ENCODE measurements around the gene SH3BP4.

Gene SH3BP4

DNA sequence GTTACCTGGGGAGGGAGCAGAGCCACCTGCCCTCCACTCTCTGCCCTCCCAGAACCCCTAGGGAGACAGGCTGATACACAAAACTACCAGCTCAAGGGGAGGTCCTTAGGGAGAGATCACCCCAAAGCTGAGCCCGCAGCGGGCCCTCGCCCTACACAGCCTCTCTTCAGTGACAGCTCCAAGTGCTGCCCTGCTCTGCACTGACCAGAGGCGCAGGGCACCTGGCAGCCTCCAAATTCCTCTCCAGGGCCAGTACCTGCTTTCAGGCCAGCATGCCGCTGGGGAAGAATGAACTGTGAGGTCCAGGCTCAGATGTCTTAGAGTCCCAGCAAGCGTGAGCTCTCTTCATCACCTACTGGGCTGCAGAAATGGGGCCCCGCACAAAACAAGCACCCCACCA lies 11.3 kb upstream of the SH3BP4 start:
- no peak for DNase-seq (ENCODE audit: low read depth in 3 of 3)

DNA sequence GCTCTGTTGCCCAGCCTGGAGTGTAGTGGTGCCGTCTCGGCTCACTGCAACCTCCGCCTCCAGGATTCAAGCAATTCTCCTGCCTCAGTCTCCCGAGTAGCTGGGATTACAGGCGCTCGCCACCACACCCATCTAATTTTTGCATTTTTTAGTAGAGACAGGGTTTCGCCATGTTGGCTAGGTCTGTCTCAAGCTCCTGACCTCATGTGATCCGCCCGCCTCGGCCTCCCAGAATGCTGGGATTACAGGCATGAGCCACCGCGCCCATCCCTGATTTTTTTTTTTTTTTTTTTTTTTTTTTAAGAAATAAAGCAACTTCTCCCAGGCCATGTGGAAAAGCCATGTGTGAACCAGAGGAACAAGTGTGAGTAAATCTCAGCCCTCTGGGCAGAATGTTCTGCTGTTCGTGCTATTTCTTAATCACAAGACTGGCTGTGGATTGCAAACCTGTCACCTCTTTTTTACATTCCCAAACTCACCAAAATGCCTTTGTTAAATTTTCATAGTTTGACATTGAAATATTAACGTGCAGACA lies 6.4 kb upstream of the SH3BP4 start:
- no peak for DNase-seq (ENCODE audit: low read depth in 3 of 3)

DNA sequence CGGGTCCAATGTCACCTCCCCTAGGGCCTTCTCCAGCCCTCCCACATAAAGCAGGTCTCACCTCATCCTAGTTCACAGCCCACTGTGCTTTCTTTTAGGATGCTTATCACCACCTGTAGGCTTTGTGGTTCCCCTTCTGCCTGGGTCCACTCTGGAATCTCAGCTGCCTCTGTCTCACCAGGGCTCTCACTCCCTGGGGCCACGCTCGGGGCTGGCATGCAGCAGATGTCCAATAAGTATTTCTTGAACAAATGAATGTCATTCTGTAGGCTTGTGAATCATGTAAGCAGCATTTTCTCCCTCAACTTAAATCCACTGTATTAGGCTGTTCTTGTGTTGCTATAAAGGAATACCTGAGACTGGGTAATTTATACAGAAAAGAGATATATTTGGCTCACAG lies 4.3 kb upstream of the SH3BP4 start:
- DNase-seq (ENCODE audit: low read depth in 3 of 3) = no peak

DNA sequence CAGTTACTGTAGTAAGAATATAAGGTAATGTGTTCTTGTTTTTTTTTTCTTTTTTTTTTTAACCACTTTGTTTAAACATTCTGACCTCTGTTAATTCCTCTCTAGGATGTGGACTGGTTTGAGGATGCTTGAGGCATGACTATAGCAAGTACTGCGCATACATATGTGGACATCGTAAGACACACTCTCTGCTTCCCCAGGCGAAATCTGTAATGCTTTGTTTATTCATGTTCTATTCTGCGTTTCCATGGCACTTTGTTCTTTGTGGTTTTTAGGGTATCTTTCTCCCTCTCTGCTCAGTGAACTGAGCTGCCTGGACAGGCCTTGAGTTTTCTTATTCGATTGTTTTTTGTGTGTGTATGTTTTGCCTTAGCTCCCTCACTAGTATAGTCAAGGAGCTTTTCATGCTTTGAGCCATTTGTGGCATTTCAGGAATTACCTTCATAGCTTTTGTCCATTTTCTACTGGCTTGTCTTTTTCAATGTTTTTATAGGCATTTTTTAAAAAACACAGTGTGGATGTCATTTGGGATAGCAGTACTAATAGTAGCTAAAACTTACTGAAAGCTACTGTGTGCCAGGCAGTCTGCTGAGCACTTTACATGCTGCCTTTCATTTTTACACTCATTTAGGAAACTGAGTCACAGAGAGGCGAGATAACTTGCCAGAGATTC lies 1.9 kb upstream of the SH3BP4 start:
- no peak for DNase-seq (ENCODE audit: low read depth in 3 of 3)

DNA sequence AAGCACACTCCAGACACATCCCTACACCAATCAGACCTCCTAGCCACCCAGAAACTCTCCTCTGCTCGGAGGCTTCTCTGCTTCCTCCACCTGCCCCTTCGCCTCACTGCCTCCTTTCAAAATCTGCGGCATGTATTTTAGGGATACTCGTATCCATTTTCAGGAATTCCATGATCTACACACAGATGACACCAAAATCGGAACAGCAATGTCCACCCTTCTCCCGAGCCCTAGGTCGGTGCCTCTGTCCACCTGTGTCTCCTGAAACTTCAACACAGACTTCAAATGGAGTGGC lies 1.4 kb upstream of the SH3BP4 start:
- DNase-seq (ENCODE audit: low read depth in 3 of 3) = no peak

DNA sequence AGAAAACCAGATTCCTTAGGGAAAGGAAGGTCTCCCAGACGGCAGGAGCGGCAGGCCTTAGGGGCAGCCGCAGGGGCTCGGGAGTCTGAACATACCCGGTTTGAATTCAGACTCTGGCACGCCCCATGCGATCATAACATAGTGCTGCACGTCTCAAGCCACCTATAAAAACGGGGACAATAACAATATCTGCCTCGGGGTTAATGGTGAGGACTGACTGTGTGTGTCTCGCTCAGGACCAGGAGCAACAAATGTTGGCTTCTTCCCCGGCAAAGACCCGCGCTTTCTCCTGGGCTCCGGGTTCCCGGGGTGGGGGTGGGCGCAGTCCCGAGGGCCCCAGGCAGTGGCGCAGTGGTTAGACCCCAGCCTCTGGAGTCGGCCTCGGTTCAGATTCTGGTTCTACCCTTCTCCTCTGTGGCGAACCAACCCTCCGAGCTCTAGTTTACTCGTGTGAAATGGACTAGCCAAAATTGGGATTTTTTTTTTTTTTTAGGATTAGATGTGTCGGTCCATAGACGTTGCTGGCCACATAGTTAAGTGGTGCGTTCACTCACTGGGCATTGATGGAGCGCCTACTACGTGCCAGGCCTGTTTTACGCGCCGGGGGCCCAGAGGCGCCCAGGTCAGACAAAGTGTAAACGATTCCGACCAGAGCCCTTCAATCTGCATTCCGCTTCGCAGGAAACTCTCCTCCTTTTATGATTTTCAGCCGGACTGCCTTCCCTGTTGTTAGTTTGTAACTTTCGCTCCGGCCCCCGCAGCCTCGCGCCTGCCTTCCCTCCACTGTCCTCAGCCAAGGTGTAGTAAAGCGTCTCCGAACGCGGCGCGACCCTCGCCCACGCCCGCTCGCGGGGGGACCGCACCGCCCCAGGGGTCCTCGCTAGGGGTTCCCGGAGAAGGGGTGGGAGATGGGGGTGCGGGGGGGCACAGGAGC lies 820 bp upstream of the SH3BP4 start:
- DNase-seq (ENCODE audit: low read depth in 3 of 3) = no peak

DNA sequence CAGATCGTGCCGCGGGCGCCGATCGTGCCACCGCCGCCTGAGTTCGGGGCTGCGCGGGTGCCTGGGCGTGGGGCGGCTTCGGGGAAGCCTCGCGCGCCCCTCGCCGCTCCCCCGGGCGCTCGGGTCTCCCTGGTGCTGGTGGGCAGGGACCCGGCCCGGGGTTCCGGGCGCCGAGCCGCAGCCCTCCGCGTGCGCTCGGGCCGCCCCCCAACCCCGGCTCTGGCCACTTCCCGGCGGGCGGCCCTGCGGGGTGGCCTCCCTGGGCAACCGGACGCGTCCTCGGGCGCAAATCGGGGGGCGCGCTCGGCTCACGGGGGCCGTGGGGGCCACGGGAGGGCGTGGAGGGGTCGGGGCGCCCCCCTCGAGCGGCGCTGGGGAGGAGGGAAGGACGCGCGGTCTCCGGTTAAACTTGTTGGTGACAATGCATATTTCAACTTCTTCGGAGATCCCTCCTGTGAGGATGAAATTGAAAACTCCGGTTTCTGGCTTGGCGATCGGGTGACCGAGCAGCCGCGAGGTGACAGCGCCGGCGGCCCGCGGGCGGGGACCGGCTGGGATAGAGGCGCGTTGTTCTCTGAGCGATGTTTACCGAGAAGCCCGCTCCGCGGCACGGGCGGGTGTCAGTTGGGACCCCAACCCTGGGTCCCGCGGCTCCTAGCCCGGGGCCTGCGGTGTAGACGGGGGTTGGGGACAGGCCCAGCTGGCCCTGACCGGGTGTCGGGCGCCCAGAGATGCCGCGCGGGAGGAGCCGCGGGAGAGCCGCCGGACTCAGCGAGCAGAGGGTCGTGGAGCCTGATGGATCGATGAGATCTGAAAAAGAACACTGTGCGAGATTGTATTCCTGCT lies 676 bp downstream of the SH3BP4 start:
- no peak for DNase-seq (ENCODE audit: low read depth in 3 of 3)

DNA sequence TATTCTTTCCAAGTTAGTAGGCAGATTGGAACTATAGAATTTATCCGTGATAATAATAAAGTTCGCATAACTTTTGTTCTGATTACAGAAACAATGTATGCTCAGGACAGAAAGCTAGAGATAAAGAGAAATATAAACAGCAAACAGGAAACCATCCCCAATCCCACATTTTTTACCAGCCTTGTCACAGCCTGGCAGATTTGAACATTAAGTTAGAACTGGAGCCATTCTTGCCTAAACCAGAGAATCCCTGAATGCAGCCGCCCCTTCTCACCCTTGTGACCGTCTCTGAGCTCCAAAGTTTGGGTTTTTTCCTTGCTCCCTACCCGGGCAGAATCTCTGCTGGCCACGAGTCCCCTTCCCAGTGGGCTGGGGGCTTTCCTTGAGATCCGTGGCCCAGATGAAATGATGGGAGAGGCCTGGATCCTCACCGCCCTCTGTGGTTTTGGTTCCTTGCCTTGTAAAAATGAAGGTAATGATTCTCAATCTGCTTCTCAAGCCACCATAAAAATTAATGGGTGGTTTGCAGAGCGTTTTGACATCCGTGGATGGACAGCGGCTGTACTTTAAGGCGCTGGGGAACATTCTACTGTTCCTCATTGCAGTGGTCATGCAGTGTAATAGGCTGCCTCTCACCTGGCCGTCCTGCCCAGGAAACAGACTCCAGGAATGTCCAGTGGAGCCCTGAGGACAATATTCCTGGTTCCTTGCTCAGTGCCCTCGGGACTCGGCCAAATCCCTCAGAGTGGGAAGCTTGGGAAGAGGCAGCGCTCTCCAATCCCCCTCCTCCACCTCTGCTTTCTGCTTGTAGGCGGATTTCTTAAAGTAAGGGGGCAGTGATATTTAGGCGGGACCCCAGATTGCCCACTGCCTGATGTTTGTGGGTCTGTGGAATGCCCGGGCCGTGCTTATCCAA lies 1.6 kb downstream of the SH3BP4 start:
- DNase-seq (ENCODE audit: low read depth in 3 of 3) = no peak

DNA sequence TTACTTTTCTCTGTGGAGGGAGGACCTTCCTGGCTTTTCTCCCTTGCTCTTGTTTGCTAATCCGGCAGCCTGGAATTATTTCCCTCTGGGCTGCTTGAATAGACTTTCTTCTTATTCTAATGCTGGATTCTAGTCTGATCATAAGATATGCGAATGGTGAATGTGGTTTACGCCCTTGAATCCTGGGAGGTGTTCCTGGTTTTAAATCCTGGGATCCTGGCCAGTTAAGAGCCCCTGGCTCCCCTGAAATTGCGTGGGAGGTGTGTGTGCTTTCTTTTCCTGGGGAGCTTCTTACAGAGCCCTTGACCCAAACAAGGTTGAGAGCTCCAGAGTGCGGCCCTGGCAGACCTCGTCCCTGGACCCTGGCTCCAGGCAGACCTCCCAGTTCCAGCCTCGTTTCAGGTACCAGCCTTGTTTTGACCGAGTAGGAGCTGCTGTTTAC lies 2.8 kb downstream of the SH3BP4 start:
- DNase-seq (ENCODE audit: low read depth in 3 of 3) = no peak

DNA sequence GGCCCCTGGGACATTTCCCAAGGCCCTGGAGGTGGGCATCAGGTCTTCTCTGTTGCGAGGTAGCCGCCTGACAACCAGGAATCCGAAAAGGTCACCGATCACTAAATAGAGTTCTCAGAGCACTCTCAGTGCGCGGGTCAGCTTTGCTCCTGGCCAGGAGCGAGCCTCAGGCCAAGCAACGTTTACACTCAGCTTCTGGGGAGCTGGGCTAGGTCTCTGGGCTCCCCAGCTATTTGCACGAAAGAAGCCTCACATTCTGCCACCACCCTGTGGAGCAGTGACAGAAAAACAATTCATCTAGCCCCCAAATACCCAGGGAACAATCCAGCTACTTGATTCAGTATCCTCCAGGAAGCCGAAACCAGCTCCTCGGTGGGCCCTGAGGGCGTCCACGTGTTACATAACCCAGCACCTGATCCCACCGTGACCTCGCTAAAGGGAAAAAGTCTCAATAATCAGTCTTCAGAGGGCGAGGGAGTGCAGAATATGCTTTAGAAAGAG lies 3.3 kb downstream of the SH3BP4 start:
- DNase-seq (ENCODE audit: low read depth in 3 of 3) = no peak

DNA sequence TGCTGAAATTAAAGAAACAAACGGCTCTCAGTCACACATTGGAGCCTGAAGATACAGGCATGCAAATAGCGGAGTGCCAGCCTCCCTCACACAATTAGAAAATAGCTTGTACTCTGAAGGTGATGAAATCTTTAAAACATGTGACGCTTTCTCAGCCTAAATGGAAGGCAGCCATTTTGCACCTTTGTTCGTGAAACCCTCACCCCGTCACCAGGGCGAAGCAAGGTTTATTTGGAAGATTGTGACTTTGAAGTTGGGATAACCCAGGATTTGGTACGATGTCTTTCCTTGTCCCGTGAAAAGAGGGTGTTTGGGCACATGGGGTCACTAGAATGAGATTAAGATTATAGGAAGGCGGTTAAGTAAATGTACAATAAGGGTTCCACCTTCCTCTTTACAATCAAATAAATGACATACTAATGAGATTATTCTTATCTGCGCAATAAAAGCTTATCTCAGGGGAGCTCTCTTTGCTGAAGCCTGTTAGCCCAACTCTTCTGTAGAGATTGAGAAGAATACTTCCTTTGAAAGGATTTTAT lies 4.2 kb downstream of the SH3BP4 start:
- DNase-seq (ENCODE audit: low read depth in 3 of 3) = no peak

DNA sequence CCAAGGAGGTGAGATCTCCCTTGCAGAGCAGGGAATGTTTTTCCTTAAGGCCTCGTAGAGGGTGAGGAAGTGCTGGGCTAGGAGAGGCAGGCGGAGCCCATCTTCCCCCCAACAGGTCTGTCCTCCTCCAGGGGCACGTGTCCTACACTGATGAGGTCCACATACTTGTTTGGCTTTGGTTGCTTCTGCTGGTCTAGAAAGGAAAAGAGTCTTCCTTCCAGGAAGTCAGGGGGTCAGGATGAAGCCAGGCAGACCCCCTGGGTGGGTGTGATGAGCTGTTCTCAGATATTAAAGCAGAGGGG lies 6.0 kb downstream of the SH3BP4 start:
- DNase-seq (ENCODE audit: low read depth in 3 of 3) = no peak

DNA sequence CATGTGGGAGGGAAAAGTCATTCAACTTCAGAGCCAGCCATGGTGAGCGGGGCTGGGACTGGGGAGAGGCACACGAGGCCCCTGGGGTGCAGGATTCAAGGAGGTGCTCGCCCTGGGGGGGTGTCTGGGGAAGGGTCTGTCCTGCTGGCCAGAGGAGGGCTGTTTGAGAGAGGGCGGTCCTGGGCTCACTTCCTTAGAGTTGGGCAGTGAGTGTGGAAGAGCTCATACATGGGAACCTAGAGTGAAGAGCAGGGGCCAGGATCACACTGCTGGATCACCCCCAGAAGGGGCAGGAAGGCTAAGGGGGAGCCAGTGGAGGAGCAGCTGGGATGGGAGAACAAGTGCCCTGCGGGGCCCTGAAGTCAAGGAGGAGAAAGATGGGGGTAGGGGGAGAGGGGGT lies 6.5 kb downstream of the SH3BP4 start:
- DNase-seq (ENCODE audit: low read depth in 3 of 3) = no peak

DNA sequence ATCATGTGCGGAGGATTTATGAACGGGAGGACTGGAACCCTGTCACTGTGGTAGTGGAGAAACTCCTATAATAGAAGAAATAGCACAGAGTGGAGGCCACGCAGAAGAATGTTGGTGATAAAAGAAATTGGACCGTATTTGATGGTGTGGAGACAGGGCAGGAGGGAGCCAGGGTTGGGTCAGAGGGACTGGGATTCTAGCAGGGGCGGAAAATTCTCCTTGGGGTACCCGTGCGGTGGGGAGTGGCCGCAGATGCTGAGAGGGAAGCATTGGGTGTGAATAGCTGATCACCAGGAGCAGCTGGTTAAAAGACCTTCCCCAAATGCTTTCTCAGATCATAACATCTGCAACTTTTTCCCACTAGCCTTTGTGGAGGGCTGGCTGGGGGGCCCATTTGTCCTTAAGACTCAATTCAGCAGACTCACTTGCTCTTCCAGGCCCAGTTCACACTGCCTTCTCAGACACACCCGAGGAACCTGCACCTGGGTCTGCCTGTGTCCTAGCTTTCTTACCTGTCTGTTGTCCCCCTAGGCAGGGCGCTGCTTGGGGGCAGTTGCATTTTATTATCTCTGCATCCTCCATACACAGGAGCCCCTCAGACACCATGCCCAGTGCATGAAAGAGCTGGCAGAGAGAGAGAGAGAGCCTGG lies 7.1 kb downstream of the SH3BP4 start:
- no peak for DNase-seq (ENCODE audit: low read depth in 3 of 3)

DNA sequence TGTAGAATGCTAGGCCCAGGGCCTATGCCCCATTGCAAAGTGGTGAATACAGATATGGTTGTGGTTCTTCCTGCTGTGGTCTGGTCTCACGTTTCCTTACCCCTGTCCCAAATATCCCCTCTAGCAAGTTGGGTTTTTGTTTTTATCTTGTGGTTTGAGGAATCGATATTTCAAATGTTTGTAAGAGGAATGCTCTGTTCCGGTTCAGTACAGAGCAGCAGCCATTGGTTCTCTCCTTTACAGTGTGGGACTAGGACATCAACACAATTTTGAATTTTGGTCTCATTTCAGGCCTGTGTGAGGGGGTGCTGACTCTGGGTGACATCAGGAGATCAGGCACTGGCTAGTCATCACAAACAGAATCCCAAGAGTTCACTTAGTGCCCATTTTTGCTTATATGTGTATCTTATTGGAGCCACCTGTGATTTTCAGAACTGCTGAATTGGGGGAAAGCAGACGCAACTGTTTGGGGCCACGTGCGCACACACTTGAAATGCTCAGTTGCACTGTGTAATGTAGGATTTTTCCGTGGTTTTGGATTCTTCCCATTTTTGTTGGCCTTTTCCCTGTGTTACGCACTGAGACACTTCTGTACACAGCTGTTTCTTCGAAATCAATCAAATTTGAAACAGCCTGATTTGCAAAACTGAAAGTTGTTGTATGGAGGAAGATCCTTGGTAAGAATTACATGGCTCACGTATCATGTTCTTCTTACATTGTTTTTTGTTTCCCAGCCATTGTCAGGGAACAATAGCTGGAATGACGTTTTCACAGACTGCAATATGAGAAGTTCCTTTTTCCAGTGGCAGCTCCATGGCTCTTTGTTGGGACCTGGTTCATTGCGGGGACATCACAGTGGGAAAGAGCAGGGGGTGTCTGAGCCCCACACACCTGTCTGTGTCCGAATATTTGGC lies 8.6 kb downstream of the SH3BP4 start:
- DNase-seq (ENCODE audit: low read depth in 3 of 3) = no peak

DNA sequence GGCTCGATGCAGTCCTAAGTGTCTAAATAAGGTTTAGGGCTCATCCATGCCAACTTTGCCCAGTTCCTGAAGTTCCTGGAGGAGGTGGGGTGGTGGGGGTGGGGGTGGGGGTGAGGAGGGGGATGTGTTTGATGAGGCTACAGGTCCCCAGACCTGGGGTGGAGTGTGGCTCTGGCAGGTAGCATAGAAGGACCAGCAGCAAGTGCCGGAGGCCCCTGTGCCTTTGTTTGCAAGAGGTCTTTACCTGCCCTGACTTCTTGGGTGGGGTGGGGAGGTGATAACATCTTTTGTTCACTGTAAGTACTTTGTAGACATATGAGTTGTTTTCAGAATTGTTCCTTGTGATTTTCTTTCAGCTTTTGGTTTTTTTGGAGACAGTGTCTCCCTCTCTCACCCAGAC lies 10.0 kb downstream of the SH3BP4 start:
- DNase-seq (ENCODE audit: low read depth in 3 of 3) = no peak

DNA sequence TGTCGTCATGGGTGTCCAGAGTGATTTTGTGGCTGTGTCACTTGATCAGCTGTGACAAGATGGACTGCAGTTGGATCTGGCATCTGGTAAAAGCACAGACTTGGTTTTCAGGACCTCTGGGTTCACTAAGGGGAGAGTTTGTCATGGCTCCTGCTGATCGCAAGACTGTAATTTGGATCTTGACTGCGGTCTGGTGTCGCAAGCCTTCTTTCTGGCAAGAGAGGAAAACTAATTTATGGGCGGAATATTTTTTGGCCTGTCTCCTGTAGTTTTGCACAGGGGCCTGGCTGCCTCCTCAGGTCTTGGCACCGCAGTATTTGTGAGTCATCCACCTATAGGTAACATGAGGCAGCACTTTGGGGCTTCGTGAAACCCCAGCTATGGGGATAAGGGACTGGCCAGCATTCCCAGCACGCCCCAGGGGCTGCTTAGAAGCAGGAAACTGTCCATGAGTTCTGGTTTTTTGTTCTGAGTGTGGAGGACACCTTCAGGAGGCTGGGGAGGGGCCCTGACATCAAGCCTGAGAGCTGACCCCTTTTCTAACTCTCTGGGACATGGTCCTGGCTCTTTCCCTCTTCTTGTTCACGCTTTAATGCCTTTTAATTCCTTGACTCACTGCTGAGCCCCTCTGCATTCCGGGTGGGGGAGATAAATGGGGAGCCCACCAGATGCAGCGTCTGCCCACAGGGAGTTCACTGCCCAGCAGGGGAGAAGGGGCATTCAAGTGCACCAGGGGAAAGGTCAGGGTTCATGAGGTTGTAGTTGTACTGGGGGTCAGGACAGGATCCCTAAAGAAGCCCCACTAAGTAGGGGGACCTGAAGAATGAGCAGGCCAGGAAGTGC lies 12.2 kb downstream of the SH3BP4 start:
- no peak for DNase-seq (ENCODE audit: low read depth in 3 of 3)

Data from stimulated activated CD4-positive, alpha-beta T cell treated with anti-CD3 and anti-CD28 coated beads, TNF-alpha, amount 100 ng/mL, for 24 hours (primary cell).